ENCODE measurements around the gene TPGS2.

- TF ChIP-seq CTCF (IDR thresholded peaks at IDR 0.05) (no peak), POLR2A (IDR thresholded peaks at IDR 0.05) (no peak)
Observed at GRCh38 chr18:36843784-36844183, 15.0 kb upstream of the TPGS2 start.

Data from Peyer's patch (tissue), 4 donors.